Left colon (tissue), 2 donors: ENCODE data around the gene FAM3A. TPM values are rescaled to one million over a fixed set of nuclear protein-coding genes. Genes with fewer than 3 reads are reported as not detected.
A peak's percentile ranks its signal among the peaks of the same experiment; 100 is the strongest.

Experiments
- ATAC-seq: fragments of 200-7000 bp; cut with Tn5 transposase; one replicate; pipeline ENCODE4 v1.9.1; 2020; ENCODE audit warnings: mild to moderate bottlenecking, moderate library complexity
- DNase-seq, 2 donors: peaks; one replicate each; pipeline ENCODE4 v3.0.0-alpha.2; 2020
- intact Hi-C, 2 donors: fragments of 100-400 bp; cut with DNase I in 1 of 2; cut with micrococcal nuclease in 1 of 2; formaldehyde crosslinking; loops; one replicate each; pipeline versions ENCODE4 v1.11.2 to v1.14.0; 2022; cut with DNase I, micrococcal nuclease
- total RNA-seq, 2 donors: library from RNA; stranded (reverse); fragmentation: NEBNext Ultra II Directional; extraction: Animal tissue kit (Norgen Biotek cat#: 25700); gene quantifications; one replicate each; pipeline ENCODE4 v1.2.1, GENCODE V29; 2021
- donor health status: DM: no; HTN: no; CAD: no.
- donor health status: DM: yes; HTN: yes; CAD: no.

The FAM3A gene
- total RNA-seq, 2 donors from 2014 or later = 64.3 to 75.0 TPM

- no peak for DNase-seq
- ATAC-seq = no peak
- intact Hi-C loops = no loop called here
Measured at GRCh38 chrX:154469880-154470279, 46.2 kb downstream of the FAM3A start.

DNA sequence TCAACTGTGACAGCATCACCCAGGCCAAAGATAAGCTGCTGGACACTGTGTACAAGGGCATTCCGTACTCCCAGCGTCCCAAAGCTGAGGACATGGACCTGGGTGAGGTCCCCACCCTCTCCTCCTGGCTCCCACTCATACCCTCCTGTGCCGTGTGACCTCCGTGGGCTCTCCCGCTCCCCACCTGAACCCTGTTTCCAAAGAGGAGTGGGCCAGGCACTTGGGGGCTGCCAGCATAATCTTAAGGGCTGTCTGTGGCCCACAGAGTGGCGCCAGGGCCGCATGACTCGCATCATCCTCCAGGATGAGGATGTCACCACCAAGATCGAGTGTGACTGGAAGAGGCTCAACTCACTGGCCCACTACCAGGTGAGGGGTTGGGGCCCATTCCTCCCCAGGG, 46.9 kb downstream of the FAM3A start:
- DNase-seq (no peak), ATAC-seq (no peak)
- intact Hi-C loops = no loop called here

GRCh38 chrX:154468217-154468616, 47.8 kb downstream of the FAM3A start:
- DNase-seq (no peak), ATAC-seq (no peak)
- intact Hi-C loops = no loop called here

GRCh38 chrX:154467556-154467955, 48.5 kb downstream of the FAM3A start:
- intact Hi-C loops = no loop called here
- ATAC-seq = no peak
- no peak for DNase-seq

GRCh38 chrX:154466907-154467306, 49.1 kb downstream of the FAM3A start:
- DNase-seq = no peak
- ATAC-seq = no peak
- intact Hi-C loops = no loop called here

DNA sequence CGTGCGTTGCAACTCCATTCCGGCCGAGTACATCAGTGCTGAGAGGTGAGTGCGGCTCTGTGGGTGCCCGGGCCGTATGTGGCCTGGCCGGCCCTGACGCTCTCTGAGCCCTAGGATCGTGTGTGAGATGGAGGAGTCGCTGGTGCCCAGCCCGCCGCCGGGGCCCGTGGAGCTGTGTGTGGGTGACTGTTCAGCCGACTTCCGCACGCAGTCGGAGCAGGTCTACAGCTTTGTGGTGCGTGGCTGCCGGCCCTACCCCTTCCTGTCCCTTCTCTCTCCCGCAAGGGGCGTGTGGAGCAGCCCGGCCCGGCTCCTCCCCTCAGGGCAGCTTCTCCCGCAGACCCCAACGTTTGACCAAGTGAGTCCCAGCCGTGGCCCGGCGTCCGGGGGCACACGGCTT, 50.0 kb downstream of the FAM3A start:
- ATAC-seq = no peak
- no peak for DNase-seq
- intact Hi-C loops = no loop called here

- DNase-seq (no peak), ATAC-seq (no peak)
- intact Hi-C loops = no loop called here
Measured at GRCh38 chrX:154465601-154466000, 50.4 kb downstream of the FAM3A start.

DNA sequence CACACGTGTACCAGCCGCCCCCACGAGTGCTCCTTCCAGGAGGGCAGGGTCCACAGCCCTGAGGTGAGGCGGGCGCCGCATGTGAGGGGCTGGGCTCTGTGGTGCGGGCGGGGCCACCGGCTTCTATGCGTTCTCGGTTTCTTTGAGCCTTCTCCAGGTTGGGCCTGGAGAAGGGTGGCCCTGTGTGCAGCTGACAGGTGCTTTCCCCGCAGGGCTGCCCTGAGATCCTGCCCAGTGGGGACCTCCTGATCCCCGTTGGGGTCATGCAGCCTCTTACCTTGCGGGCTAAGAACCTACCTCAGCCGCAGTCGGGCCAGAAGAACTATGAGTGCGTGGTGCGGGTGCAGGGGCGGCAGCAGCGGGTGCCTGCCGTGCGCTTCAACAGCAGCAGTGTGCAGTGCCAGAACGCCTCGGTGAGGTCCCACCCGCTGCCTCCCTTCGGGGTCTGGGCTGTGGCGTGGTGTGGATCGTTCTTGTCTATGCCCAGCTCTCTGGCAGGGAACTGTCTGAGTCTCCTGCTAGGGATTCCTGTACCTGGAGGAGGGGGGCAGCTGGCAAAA, 51.1 kb downstream of the FAM3A start:
- intact Hi-C loops = no loop called here
- no peak for ATAC-seq
- DNase-seq = no peak

DNA sequence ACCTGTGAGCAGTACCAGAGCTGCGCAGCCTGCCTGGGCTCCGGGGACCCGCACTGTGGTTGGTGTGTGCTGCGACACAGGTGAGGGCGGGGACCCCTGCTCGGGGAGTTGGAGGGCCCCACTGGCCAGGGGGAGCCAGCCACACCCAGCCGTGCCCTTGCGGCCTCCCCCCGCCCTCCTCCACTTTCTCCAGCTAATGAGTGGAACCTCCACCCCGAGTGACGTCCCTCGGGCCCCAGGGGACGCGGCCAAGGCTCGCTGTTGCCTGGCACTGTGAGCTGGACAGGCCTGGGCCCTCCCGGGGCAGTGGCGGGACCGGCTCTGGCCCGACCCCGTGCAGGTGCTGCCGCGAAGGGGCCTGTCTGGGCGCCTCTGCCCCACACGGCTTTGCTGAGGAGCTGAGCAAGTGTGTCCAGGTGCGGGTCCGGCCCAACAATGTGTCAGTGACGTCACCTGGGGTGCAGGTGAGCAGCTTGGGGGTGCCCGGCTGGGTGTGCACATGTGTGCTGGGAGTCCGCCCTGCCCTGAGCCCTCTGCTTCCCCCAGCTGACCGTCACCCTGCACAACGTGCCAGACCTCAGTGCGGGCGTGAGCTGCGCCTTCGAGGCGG, 52.3 kb downstream of the FAM3A start:
- intact Hi-C loops = no loop called here
- DNase-seq (no peak), ATAC-seq (no peak)

- intact Hi-C loops = no loop called here
- no peak for DNase-seq
- ATAC-seq = no peak
Measured at GRCh38 chrX:154462396-154462795, 53.6 kb downstream of the FAM3A start.

GRCh38 chrX:154460326-154460725, 55.7 kb downstream of the FAM3A start:
- no peak for ATAC-seq
- no peak for DNase-seq
- intact Hi-C loops = no loop called here

- ATAC-seq (no peak), DNase-seq (no peak)
- intact Hi-C loops = no loop called here
Measured at GRCh38 chrX:154459832-154460231, 56.2 kb downstream of the FAM3A start.

DNA sequence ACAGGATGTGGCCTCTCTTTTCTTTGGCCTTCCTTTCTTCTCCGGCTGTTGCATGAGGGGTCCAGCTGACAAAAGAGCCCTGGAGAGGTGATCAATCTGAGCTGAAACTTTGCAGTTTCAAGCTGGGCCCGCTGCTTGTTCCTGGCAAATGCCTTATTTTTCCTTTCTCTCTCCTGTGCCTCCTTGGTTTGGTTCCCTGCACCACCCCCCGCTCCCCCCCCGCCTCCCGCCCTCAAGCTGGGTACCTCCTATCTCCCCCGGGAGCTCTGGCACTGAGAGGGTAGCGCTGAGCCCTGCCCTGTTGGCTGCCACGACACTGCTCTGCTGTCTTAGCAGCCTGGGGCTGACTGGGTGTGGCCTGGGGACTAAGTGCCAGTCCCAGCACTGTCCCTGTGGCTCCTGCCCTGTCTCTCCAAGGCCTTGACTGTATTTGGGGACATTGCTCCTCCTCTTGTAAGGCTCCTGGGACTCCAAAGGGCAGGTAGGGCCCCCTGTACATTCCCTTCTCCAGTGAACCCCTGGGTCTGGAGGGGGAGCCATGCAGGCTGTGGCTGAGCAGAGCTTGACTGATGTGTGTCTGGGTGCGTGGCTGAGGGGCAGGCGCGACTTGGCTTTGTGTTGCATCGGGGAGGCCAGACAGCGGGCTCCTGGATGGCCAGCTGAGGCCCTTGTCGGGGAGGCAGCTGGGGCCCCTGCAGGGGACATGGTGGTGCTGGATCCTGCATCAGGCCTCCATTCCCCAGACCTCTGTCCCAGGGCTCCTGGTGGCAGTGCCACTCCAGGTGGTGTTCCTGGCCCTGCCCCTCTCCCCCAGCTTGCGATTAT, 56.9 kb downstream of the FAM3A start:
- intact Hi-C loops = no loop called here

GRCh38 chrX:154458116-154458953, 57.7 kb downstream of the FAM3A start, which contains the start of gene PLXNA3:
Gene PLXNA3, plus strand, starts transcription at chrX:154458281. Its CDS starts 1,903 bp downstream, at chrX:154460184.
- ATAC-seq (peak; percentile 63), DNase-seq (peak in 1 of 2 donors; percentile 64)
- intact Hi-C loops = no loop called here

More for the DNA sequence above, 56.9 kb downstream of the FAM3A start:
- ATAC-seq (peak; percentile 80), DNase-seq (peak; percentile 67 to 69)

DNA sequence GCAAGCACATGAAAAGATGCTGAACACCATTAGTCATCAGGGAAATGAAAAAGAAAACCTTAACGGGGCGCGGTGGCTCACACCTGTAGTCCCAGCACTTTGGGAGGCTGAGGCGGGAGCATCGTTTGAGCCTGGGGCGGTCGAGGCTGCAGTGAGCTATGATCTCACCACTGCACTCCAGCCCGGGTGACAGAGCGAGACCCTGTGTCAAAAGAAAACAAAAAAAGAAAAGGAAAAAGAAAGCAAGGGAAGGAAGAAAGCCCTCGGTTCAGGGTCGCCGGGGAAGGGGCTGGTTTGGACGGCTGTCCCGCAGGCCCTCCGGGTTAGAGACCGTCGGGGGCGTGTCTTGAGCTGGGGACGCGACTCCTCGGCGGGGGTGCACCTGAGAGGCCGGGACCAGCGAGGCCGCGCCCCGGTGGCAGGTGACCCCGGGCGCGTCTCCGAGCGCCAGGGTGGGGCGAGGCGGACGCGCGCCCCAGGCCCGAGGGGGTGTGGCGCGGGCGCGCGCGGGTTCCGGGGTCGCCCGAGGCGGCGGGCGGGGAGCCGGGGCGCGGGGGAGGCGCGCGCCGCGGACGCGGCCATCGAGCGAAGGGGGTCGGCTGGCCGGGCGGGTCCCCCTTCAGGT, 58.4 kb downstream of the FAM3A start:
- intact Hi-C loops = no loop called here
- DNase-seq = peak; percentile 62 to 71

More for the DNA sequence above, 58.4 kb downstream of the FAM3A start:
- ATAC-seq = peak; percentile 82
